ENCODE results near the gene GPR35.

DNA sequence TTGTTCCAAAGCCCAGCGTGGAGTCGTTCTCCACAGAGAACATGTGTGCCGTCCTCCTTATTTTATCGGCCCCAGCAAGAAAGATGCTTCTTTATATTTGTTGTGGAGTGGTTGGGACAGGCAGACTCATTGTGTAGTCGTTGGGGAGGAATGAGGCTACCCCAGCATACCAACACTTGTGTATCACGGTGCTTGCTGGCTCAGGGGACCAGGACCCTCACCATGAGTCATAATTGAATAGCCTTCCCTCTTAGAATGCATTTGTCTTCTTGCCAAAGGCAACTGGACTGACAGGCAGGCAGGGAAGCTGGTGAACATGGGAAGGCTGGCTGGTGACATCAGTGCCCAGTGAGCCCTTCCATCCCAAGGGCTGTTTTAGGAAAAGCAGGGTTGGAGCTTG lies 34.1 kb upstream of the GPR35 start:
- TF ChIP-seq, protein P1, sequence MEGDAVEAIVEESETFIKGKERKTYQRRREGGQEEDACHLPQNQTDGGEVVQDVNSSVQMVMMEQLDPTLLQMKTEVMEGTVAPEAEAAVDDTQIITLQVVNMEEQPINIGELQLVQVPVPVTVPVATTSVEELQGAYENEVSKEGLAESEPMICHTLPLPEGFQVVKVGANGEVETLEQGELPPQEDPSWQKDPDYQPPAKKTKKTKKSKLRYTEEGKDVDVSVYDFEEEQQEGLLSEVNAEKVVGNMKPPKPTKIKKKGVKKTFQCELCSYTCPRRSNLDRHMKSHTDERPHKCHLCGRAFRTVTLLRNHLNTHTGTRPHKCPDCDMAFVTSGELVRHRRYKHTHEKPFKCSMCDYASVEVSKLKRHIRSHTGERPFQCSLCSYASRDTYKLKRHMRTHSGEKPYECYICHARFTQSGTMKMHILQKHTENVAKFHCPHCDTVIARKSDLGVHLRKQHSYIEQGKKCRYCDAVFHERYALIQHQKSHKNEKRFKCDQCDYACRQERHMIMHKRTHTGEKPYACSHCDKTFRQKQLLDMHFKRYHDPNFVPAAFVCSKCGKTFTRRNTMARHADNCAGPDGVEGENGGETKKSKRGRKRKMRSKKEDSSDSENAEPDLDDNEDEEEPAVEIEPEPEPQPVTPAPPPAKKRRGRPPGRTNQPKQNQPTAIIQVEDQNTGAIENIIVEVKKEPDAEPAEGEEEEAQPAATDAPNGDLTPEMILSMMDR (IDR thresholded peaks at IDR 0.05 in 2 of 3, conservative IDR thresholded peaks at IDR 0.05 in 1 of 3; ENCODE audit: borderline replicate concordance in 1 of 3, insufficient read depth in 1 of 3, low read depth in 2 of 3, low read length in 2 of 3) = no peak
- TF ChIP-seq YY1 (IDR thresholded peaks at IDR 0.05; ENCODE audit: extremely low read depth, insufficient replicate concordance, low read depth, low read length) (no peak), POLR2A (IDR thresholded peaks at IDR 0.05; ENCODE audit: borderline replicate concordance, extremely low read depth, insufficient read depth, insufficient read length) (no peak), FOSL1 (IDR thresholded peaks at IDR 0.05; ENCODE audit: low read depth) (no peak), TCF7L2 (IDR thresholded peaks at IDR 0.05; ENCODE audit: borderline replicate concordance, extremely low read depth, insufficient read depth, insufficient read length) (no peak)

All from HCT116 (cell line).